Liver (tissue), 9 donors: ENCODE measurements around the gene DAAM1. TPM values are rescaled to one million over a fixed set of nuclear protein-coding genes. Genes with fewer than 3 reads are reported as not detected.

Source experiments
- DNase-seq: peaks from one replicate; pipeline ENCODE4 v3.0.0-alpha.2; 2017; ENCODE audit warnings: low spot score
- H3K27ac ChIP-seq, 2 donors: one replicate each; pipeline ENCODE4 v1.7.0; 2013; ENCODE audit warnings: inconsistent platforms in 2 of 2, low read length in 2 of 2, control low read depth in 1 of 2, low read depth in 1 of 2, mild to moderate bottlenecking in 1 of 2
- H3K27me3 ChIP-seq, 4 donors: one replicate each; pipeline versions ENCODE4 v1.6.1 to v1.7.0; 2013; ENCODE audit warnings: low read length in 3 of 4, inconsistent platforms in 1 of 4, mild to moderate bottlenecking in 1 of 4, moderate library complexity in 1 of 4; ENCODE audit not compliant: control insufficient read depth in 4 of 4, insufficient read depth in 4 of 4
- H3K36me3 ChIP-seq, 4 donors: one replicate each; pipeline versions ENCODE4 v1.6.1 to v1.7.0; 2013; ENCODE audit warnings: low read length in 3 of 4, mild to moderate bottlenecking in 3 of 4, low read depth in 1 of 4, moderate library complexity in 1 of 4; ENCODE audit not compliant: control insufficient read depth in 4 of 4, insufficient read depth in 3 of 4
- H3K4me1 ChIP-seq, 4 donors: one replicate each; pipeline versions ENCODE4 v1.6.1 to v1.7.0; 2013; ENCODE audit warnings: low read length in 3 of 4, mild to moderate bottlenecking in 3 of 4, moderate library complexity in 1 of 4; ENCODE audit not compliant: control insufficient read depth in 4 of 4, insufficient read depth in 4 of 4
- H3K4me3 ChIP-seq, 3 donors: one replicate each; pipeline versions ENCODE4 v1.6.1 to v1.7.0; 2013; ENCODE audit warnings: low read length in 3 of 3, control low read depth in 1 of 3, low read depth in 1 of 3, mild to moderate bottlenecking in 1 of 3
- H3K9ac ChIP-seq, 2 donors: one replicate each; pipeline ENCODE4 v1.7.0; 2013; ENCODE audit warnings: low read length in 2 of 2, mild to moderate bottlenecking in 2 of 2, moderate library complexity in 2 of 2, control low read depth in 1 of 2, low read depth in 1 of 2
- H3K9me3 ChIP-seq, 4 donors: one replicate each; pipeline versions ENCODE4 v1.6.1 to v1.7.0; 2013; ENCODE audit warnings: low read length in 3 of 4; ENCODE audit not compliant: control insufficient read depth in 4 of 4
- ATF3 ChIP-seq: IDR thresholded peaks from 2 replicates; pipeline ENCODE4 v1.6.1; 2016; ENCODE audit warnings: antibody characterized with exemption
- CTCF ChIP-seq: fragments of 150-350 bp; IDR thresholded peaks from 2 replicates; pipeline ENCODE4 v1.5.1; 2017; ENCODE audit warnings: improper control_type of control experiment, low read depth, low read length; ENCODE audit not compliant: missing input control
- EGR1 ChIP-seq, 2 donors: IDR thresholded peaks; 2 replicates each; pipeline ENCODE4 v1.6.1; 2016 to 2018; ENCODE audit warnings: antibody characterized with exemption in 2 of 2, low read depth in 2 of 2
- FOXA1 ChIP-seq: IDR thresholded peaks from 2 replicates; pipeline ENCODE4 v1.6.1; 2016; ENCODE audit warnings: antibody characterized with exemption
- FOXA2 ChIP-seq: IDR thresholded peaks from 2 replicates; pipeline ENCODE4 v1.6.1; 2016; ENCODE audit warnings: antibody characterized with exemption
- GABPA ChIP-seq, 2 donors: IDR thresholded peaks in 1 of 2; conservative IDR thresholded peaks in 1 of 2; 2 replicates each; pipeline ENCODE4 v1.6.1; 2016; ENCODE audit warnings: antibody characterized with exemption in 2 of 2, mild to moderate bottlenecking in 1 of 2, moderate library complexity in 1 of 2
- HNF4A ChIP-seq, 2 donors: conservative IDR thresholded peaks; 2 replicates each; pipeline ENCODE4 v1.6.1; 2016; ENCODE audit warnings: antibody characterized with exemption in 2 of 2, mild to moderate bottlenecking in 2 of 2
- HNF4G ChIP-seq: IDR thresholded peaks from 2 replicates; pipeline ENCODE4 v1.6.1; 2016; ENCODE audit warnings: antibody characterized with exemption
- JUND ChIP-seq, 2 donors: IDR thresholded peaks; 2 replicates each; pipeline ENCODE4 v1.6.1; 2016; ENCODE audit warnings: antibody characterized with exemption in 2 of 2
- MAX ChIP-seq: IDR thresholded peaks from 2 replicates; pipeline ENCODE4 v1.6.1; 2016; ENCODE audit warnings: antibody characterized with exemption
- NR2F2 ChIP-seq: IDR thresholded peaks from 2 replicates; pipeline ENCODE4 v1.6.1; 2016; ENCODE audit warnings: antibody characterized with exemption
- RAD21 ChIP-seq, 2 donors: IDR thresholded peaks; 2 replicates each; pipeline ENCODE4 v1.6.1; 2016; ENCODE audit warnings: antibody characterized with exemption in 2 of 2, mild to moderate bottlenecking in 2 of 2
- REST ChIP-seq: IDR thresholded peaks from 2 replicates; pipeline ENCODE4 v1.6.1; 2016; ENCODE audit warnings: antibody characterized with exemption, mild to moderate bottlenecking
- RXRA ChIP-seq, 2 donors: IDR thresholded peaks; 2 replicates each; pipeline ENCODE4 v1.6.1; 2017 to 2018; ENCODE audit warnings: antibody characterized with exemption in 2 of 2, mild to moderate bottlenecking in 1 of 2
- SP1 ChIP-seq: IDR thresholded peaks from 2 replicates; pipeline ENCODE4 v1.6.1; 2018; ENCODE audit warnings: antibody characterized with exemption, mild to moderate bottlenecking
- TAF1 ChIP-seq: conservative IDR thresholded peaks from 2 replicates; pipeline ENCODE4 v1.6.1; 2016; ENCODE audit warnings: antibody characterized with exemption, mild to moderate bottlenecking
- YY1 ChIP-seq: IDR thresholded peaks from 2 replicates; pipeline ENCODE4 v1.6.1; 2016; ENCODE audit warnings: antibody characterized with exemption, mild to moderate bottlenecking
- ZBTB33 ChIP-seq: IDR thresholded peaks from 2 replicates; pipeline ENCODE4 v1.6.1; 2016; ENCODE audit warnings: antibody characterized with exemption
- WGBS: extraction: QIAGEN DNeasy Blood & Tissue Kit; methylation state at CpG from one replicate; pipeline ENCODE4 v1.1.7; 2013; 5-methylcytosine and 5-hydroxymethylcytosine counted together
- polyA plus RNA-seq, 2 donors: library from polyadenylated mRNA; stranded (reverse) in 1 of 2; unstranded in 1 of 2; fragments of 200-250 nt in 1 of 2; fragments of >200 nt in 1 of 2; fragmentation: Nextera tagmentation in 1 of 2; extraction: Ambion mirVana in 1 of 2; gene quantifications; one replicate each; pipeline versions ENCODE4 v1.2.1 to v1.2.3, GENCODE V29; 2013 to 2015
- total RNA-seq, 2 donors: library from RNA; depleted of rRNA; stranded (reverse); fragments of >200 nt; gene quantifications; one replicate each; pipeline ENCODE4 v1.2.3, GENCODE V29; 2014
- donor health status: healthy.
- donor health status: healthy.
- donor health status: healthy.
- donor health status: healthy.
- donor health status: healthy.

DAAM1 gene
- total and polyA plus RNA-seq, 4 donors: 9.5 to 28.4 (median 18.5) TPM

- H3K27me3 ChIP-seq: no peaks in the 10 kb centered on the region
- peaks cover 0 to 21% (median 6%) of the 10 kb centered on the region in 4 donors for H3K36me3 ChIP-seq
- peak overlapping the region; percentile 4 to 7 for H3K27ac ChIP-seq
- 49% methylated on average over 1 of the region's 1 CpG for WGBS
- no peak for DNase-seq
- TF ChIP-seq EGR1 (IDR thresholded peaks at IDR 0.05; ENCODE audit: low read depth in 2 of 2) (no peak), SP1 (peak; percentile 55), MAX (no peak), FOXA2 (peak; percentile 25), YY1 (peak; percentile 33), FOXA1 (no peak), RAD21 (IDR thresholded peaks at IDR 0.05) (peak in 1 of 2 donors; percentile 53), JUND (IDR thresholded peaks at IDR 0.05) (peak in 1 of 2 donors; percentile 32), REST (peak; percentile 64), HNF4A (conservative IDR thresholded peaks at IDR 0.05) (peak; percentile 15 to 62), RXRA (IDR thresholded peaks at IDR 0.05) (peak in 1 of 2 donors; percentile 61)
- no peak overlapping the region for H3K9ac ChIP-seq
- H3K4me1 ChIP-seq: peaks cover 2 to 16% (median 10%) of the 10 kb centered on the region in 4 donors
- no peaks in the 10 kb centered on the region for H3K9me3 ChIP-seq
- H3K4me3 ChIP-seq: no peak overlapping the region
Observed at GRCh38 chr14:59333668-59334067, 145.2 kb downstream of the DAAM1 start.

GRCh38 chr14:59334253-59334652 is 145.8 kb downstream of the DAAM1 start:
- H3K4me3 ChIP-seq: no peak overlapping the region
- H3K4me1 ChIP-seq: peaks cover 2 to 16% (median 10%) of the 10 kb centered on the region in 4 donors
- no peak overlapping the region for H3K9ac ChIP-seq
- H3K27ac ChIP-seq: peak overlapping the region in 1 of 2 donors; percentile 38
- no peaks in the 10 kb centered on the region for H3K9me3 ChIP-seq
- no peaks in the 10 kb centered on the region for H3K27me3 ChIP-seq
- WGBS: 89% methylated on average over 3 of the region's 3 CpGs
- TF ChIP-seq MAX: no peak
- TF ChIP-seq GABPA (IDR thresholded peaks at IDR 0.05 in 1 of 2, conservative IDR thresholded peaks at IDR 0.05 in 1 of 2): no peak
- TF ChIP-seq ZBTB33: no peak
- TF ChIP-seq YY1: no peak
- TF ChIP-seq REST: no peak
- TF ChIP-seq EGR1 (IDR thresholded peaks at IDR 0.05; ENCODE audit: low read depth in 2 of 2): no peak
- TF ChIP-seq JUND (IDR thresholded peaks at IDR 0.05): no peak
- no peak for TF ChIP-seq SP1
- TF ChIP-seq FOXA1: no peak
- TF ChIP-seq CTCF: no peak
- no peak for TF ChIP-seq HNF4G
- no peak for TF ChIP-seq FOXA2
- TF ChIP-seq ATF3: no peak
- TF ChIP-seq TAF1: no peak
- no peak for TF ChIP-seq NR2F2
- TF ChIP-seq RXRA (IDR thresholded peaks at IDR 0.05): no peak
- TF ChIP-seq RAD21 (IDR thresholded peaks at IDR 0.05): no peak
- no peak for TF ChIP-seq HNF4A (conservative IDR thresholded peaks at IDR 0.05)
- no peak for DNase-seq
- peaks cover 0 to 21% (median 6%) of the 10 kb centered on the region in 4 donors for H3K36me3 ChIP-seq
